Hematopoietic multipotent progenitor cell treated with erythropoietin and hydrocortisone succinate and interleukin-3 and kit ligand, for 4 days (in vitro differentiated cells): ENCODE results near the gene RAI1.

Experiments used
- DNase-seq: peaks from one replicate; pipeline ENCODE4 v3.0.0-alpha.2; 2015

RAI1 gene

GRCh38 chr17:17768424-17769088, 87.3 kb downstream of the RAI1 start:
- DNase-seq, result peak; percentile 36

- DNase-seq, result no peak
Measured at GRCh38 chr17:17769869-17770631, 88.8 kb downstream of the RAI1 start.

DNA sequence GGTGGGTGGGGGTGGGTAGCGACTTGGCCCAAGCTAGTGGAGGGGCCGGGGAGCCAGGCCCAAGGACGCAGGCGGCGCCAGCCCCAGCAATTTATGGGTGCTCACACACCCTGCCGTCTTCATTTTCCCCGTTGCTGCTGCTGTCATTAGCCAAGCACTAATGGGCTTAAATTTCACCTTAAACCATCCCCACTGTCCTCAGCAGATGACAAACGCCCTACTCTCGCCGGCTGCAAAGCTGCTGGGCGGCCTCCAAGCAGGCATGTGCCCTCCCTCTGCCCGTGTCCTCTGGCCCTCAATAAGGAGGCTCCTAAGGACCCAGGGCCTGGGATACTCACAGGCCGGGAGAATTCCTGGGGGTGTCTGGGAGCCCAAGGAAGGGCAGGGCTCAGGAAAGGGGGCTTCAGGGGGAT, 89.4 kb downstream of the RAI1 start:
- no peak for DNase-seq

DNA sequence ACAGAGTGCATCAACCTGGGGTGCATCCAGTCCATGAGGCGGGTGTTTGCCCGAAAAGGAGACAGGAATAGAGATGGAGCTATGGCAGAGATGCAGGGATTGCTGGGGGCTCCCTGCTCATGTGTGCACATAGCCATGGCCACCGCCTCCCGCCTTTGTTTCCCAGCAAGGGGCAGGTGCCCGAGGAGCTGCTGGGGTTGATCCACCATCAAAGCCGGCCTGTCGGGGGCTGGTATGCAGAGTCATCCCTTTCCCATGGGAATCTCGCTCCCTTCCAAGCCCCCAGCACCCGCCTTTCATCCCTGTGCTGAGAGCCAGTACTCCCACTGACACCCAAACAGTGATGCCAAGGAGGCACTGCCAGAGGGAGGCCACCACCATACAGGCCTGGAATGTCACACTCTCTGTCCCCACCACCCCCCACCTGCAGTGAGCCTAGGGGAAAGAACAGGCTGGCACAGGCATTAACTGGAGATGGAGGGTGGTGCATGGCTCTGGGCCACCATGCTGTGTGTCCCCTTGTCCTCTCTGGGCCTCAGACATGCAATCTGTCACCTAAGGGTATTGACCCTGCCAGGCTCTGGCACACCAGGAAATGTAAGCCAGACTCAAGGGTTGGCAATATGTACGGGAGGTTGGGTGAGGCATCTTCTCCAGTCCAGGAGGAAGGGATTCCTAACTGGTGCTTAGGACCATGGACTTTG, 90.4 kb downstream of the RAI1 start:
- DNase-seq, result no peak

- DNase-seq, result no peak
Measured at GRCh38 chr17:17772231-17772630, 91.0 kb downstream of the RAI1 start.

DNA sequence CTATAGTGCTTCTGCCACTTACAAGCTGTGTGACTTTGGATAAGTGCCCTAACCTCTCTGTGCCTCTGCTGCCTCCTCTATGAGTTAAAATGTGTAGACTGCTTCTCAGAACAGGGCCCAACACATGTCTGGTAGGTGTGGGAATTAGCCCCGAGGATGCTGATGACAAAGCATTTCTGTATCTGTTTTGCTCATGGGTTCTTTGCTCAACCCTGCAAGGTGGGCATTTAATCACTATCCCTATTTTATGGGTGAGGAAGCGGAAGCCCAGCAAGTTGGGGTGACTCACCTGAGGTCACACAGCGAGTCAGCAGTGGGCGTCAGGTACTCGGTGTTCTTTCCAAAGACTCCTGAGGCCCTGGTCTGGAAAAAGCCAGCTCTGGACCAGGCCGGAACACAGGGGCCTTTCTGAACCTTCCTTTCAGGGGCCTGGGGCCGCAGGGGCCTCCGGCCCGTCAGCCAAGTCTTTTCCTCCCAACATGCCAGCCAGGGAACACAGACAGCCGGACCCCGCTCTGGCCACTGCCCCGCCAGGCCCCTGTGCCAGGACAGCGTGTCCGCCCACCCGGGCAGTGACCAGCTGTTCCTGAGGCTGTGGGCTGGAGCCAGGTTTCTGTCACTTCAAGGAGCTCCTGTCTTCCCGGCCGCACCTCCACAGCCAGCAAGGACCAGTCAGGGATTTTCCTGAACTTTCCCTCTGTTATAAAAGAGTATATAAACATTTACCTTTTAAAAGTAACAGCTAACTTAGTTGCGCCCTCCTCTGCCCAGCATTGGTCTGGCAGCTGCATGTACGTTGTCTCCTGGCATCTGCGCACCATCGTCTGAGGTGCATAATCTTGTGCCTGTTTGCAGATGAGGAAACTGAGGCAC, 93.0 kb downstream of the RAI1 start:
- DNase-seq, result peak; percentile 57

- DNase-seq, result no peak
Measured at GRCh38 chr17:17776889-17777288, 95.6 kb downstream of the RAI1 start.

DNA sequence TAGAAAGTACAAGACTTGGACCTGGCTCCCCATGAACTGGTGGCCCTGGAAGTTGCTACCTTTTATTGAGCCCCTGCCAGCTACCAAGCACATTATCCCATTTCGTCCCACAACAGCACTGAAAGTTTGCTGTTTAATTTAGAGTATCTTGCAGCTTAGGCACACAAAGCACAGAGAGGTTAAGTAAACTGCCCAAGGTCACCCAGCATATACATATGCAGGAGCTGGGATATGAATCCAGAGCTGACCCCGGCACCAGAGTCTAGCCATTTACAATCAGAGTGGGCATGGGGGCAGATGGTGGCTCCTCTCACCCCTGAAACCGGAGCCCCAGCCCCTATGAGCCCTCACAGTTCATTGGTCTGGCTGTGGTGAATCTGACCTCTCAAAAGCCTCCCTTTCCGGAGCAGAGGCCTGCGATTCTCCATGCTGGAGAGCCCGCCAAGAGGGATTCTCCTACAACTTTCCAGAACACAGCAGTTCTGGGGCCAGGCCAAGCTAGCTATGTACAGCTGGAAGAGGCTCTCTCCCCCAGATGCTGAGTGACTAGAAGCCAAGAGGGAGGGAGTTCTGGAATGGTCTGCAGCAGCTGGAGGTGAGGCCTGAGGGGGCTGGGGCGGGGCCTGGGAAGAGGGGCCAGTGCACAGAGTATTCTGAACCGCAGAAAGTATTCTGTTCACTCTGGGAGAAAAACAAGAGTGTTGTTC, 97.2 kb downstream of the RAI1 start:
- no peak for DNase-seq

GRCh38 chr17:17779015-17779611, 97.9 kb downstream of the RAI1 start:
- DNase-seq, result no peak

DNA sequence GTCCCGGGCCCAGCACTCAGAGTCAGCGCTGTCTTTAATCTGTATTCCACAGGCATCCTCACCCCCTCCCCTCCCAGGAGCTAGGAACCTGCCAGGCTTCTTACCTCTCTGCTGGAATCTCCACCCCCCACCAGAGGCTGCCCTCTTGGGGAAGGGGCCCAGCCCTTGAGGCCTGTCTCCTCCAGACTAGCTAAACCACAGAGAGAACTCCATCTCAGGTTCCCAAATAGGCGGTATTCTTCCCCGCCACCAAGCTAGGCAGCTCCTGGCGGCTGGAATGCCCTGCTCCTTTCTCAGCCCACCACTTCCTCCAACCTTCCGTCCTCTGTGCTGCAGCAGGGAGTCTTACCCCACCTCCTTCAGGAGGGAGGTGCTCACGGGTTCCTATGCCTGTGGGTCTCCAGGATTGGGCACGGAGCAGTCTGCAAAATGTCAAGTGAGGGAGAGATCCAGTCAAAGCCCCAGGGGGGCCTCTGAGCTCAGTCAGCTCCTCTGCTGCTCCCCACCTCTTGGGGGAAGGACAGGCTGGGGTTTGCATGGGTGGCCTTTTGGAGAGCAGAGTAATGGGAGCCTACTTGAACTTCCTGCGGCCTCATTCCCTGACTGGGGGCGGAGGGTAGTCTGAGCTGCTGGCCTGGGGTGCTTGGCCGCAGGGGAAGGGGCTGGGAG, 99.8 kb downstream of the RAI1 start:
- DNase-seq, result peak; percentile 37

DNA sequence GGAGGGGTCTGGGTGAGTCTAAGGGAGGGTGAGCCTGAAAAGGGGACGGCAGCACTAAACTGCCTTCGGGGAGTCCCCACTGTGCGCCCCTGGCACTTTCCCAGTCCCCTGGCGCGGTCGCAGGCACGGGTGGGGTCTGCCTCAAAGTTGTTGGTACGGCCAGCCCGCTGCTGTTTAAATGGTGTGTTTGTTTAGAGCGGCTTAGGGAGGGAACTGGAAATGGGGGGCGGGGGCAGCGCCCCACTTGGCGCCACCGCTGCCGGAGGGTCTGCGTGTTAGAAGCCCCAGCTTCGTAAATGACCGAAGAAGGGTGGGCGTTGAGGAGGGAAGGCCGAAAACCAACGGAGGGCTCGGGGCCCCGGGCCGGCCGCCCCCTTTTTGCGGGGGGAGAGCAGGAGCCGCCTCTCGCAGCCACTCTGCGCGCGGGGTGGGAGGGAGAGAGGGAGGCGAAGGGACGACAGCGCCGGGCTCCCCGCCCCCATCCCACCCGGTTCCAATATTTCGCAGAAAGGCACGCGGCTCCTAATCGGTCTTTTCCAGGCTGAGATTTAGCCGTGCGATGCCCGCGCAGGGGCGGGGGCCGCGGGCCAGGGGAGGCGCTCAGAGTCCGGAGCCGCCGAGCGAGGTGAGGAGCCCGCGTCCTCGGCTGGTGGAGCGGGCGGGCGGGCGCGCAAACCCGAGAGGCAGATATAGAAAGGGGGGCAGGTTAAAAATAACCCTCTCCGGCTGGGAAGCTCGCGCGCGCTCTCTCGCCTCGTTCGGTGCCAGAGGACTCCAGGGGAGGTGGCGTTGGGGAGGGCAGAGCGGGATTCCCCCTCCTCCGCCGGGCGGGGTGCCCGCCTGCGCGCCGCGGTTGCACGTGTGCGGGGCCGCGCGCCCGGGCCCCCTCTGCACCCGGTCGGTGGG, 100.6 kb downstream of the RAI1 start:
- peak; percentile 70 for DNase-seq

- peak; percentile 30 for DNase-seq
Measured at GRCh38 chr17:17782523-17783115, 101.4 kb downstream of the RAI1 start.

GRCh38 chr17:17783116-17783824, 102.0 kb downstream of the RAI1 start:
- peak; percentile 66 for DNase-seq

- DNase-seq, result peak; percentile 83
Measured at GRCh38 chr17:17783825-17784656, 102.8 kb downstream of the RAI1 start.

DNA sequence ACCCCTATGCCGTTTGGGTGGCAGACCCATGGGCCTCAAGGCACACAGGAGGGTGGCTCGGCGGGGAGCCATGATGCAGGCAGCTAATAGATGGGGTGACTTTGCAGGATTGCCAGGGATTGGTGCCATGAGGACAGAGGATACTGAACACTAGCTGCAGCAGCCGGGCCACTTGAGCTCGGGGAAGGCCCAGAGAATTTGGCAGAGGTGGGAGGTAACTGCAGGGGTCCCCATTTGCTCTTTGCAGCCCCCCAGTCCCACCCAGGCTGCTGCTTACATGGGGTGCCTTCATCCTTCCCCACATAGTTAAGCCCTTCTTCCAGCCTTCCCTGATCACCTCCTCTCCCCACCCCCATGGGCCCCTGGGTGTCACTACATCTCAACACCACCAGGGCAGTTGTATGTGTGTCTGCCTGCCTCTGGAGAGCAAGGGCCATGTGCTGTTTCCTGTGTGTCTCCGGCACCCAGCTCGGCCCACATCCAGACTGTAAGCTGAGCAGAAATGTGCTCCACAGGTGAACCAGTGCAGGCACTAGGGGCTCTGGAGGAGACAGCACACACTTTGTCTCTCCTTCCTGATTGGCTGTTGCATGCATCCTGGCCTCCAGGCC, 103.5 kb downstream of the RAI1 start:
- DNase-seq, result peak; percentile 64

DNA sequence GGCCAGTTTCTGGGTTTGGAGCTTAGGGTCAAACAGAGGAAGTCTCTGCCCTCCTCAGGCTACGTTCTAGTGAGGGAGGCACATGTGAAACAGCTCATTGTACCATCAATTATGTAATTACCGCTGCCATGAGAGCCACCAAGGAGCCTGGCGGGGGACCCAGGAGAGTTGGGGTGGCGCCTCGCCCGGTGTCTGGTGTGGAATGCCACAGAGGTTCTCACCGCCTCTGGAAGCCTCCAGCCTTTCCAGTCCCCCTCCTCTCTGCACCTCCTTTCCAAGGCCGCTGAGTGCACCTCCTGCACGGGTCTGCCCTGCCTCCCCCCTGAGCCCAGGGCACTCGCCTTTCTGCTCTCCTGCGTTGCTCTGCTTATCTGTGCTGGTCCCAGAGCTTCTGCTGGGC, 104.1 kb downstream of the RAI1 start:
- no peak for DNase-seq

- DNase-seq, result no peak
Measured at GRCh38 chr17:17786998-17787397, 105.7 kb downstream of the RAI1 start.

DNA sequence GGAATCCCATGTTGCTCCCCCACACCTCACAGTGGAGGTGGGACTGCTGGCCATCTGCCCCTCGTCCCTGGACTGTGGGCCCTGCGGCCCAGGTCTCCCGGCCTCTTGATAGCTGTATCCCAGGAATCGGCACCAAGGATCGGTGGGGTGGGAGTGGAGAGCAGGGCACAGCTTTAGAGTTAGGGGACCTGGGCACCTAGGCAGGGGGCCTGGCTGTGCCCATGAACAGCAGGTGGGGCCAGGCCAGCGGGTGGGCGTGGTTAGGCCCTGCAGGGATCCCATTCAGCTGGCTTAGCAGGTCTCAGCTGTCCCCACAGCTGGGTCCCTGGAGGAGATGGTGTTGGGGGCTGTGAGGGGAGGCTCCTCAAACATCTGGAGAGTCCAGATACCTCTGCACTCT, 106.3 kb downstream of the RAI1 start:
- DNase-seq, result no peak
